HepG2 (cell line): ENCODE data around the gene SMIM1. TPM values are rescaled to one million over a fixed set of nuclear protein-coding genes. Genes with fewer than 3 reads are reported as not detected.
A peak's percentile ranks its signal among the peaks of the same experiment; 100 is the strongest.

ENCODE experiments used
- AHDC1 ChIP-seq: sonication (generic); formaldehyde crosslinking; IDR thresholded peaks from 2 replicates; pipeline ENCODE4 v1.5.1; 2020; ENCODE audit warnings: mild to moderate bottlenecking, missing genetic modification reagents, borderline replicate concordance
- ELF3 ChIP-seq: IDR thresholded peaks from 2 replicates; pipeline ENCODE4 v1.6.1; 2016; ENCODE audit warnings: missing genetic modification reagents, missing compliant biosample characterization
- GABPB1 ChIP-seq: IDR thresholded peaks from 2 replicates; pipeline ENCODE4 v1.6.1; 2016; ENCODE audit warnings: mild to moderate bottlenecking, missing genetic modification reagents, moderate library complexity, missing compliant biosample characterization
- MAF1 ChIP-seq: sonication (generic); formaldehyde crosslinking; IDR thresholded peaks from 2 replicates; pipeline ENCODE4 v1.5.0; 2020; ENCODE audit warnings: missing genetic modification reagents, borderline replicate concordance
- MATR3 ChIP-seq: sonication (generic); formaldehyde crosslinking; IDR thresholded peaks from 2 replicates; pipeline ENCODE4 v1.4.0; 2020; ENCODE audit warnings: missing genetic modification reagents
- MAX ChIP-seq: IDR thresholded peaks from 2 replicates; pipeline ENCODE4 v1.6.1; 2012; ENCODE audit warnings: inconsistent platforms
- MYPOP ChIP-seq: sonication (generic); formaldehyde crosslinking; IDR thresholded peaks from 2 replicates; pipeline ENCODE4 v1.8.1; 2023; ENCODE audit warnings: mild to moderate bottlenecking, moderate library complexity, missing genetic modification reagents
- NR1H2 ChIP-seq: sonication (generic); formaldehyde crosslinking; IDR thresholded peaks from 2 replicates; pipeline ENCODE4 v1.8.1; 2022; ENCODE audit warnings: low read depth, missing genetic modification reagents, borderline replicate concordance
- PRDM10 ChIP-seq: sonication (generic); formaldehyde crosslinking; IDR thresholded peaks from 2 replicates; pipeline ENCODE4 v1.4.0; 2020; ENCODE audit warnings: low read depth, missing genetic modification reagents
- TBX2 ChIP-seq: sonication (generic); formaldehyde crosslinking; IDR thresholded peaks from 2 replicates; pipeline ENCODE4 v1.5.0; 2020; ENCODE audit warnings: missing genetic modification reagents, mild to moderate bottlenecking, borderline replicate concordance
- TCF12 ChIP-seq, 2 experiments: fragments of 450-650 bp in 1 of 2; sonication (generic) in 1 of 2; formaldehyde crosslinking in 1 of 2; IDR thresholded peaks; 2 replicates each; pipeline versions ENCODE4 v1.6.1 to v1.8.0; 2017 to 2022; ENCODE audit warnings: antibody characterized with exemption in 1 of 2, mild to moderate bottlenecking in 1 of 2, missing genetic modification reagents in 1 of 2, moderate library complexity in 1 of 2
- ZFX ChIP-seq: sonication (generic); formaldehyde crosslinking; IDR thresholded peaks from 2 replicates; pipeline ENCODE4 v1.4.0; 2020; ENCODE audit warnings: mild to moderate bottlenecking, low read depth, missing genetic modification reagents, moderate library complexity
- ZNF205 ChIP-seq: IDR thresholded peaks from 2 replicates; pipeline ENCODE4 v1.6.1; 2018; ENCODE audit warnings: missing biosample characterization, missing genetic modification reagents
- ZNF276 ChIP-seq: sonication (generic); formaldehyde crosslinking; IDR thresholded peaks from 2 replicates; pipeline ENCODE4 v1.4.0; 2020; ENCODE audit warnings: mild to moderate bottlenecking, low read depth, missing genetic modification reagents
- ZNF484 ChIP-seq: sonication (generic); formaldehyde crosslinking; IDR thresholded peaks from 2 replicates; pipeline ENCODE4 v1.5.1; 2020; ENCODE audit warnings: mild to moderate bottlenecking, low read depth, missing genetic modification reagents, borderline replicate concordance
- polyA plus RNA-seq, 8 experiments: library from polyadenylated mRNA; depleted of rRNA in 3 of 8; stranded (reverse) in 7 of 8; unstranded in 1 of 8; fragments of >200 nt; fragmentation: Illumina TruSeq in 4 of 8; extraction: Trizol in 4 of 8; gene quantifications; 2 replicates each; pipeline versions ENCODE4 v1.2.1 to v1.2.3, GENCODE V29; 2011 to 2016; ENCODE audit warnings: low read depth in 4 of 8, missing spikeins in 1 of 8, mixed read lengths in 1 of 8; ENCODE audit not compliant: insufficient read depth in 1 of 8
- total RNA-seq, 5 experiments: library from RNA; depleted of rRNA; stranded (reverse); fragments of >200 nt; fragmentation: Illumina TruSeq; extraction: Trizol; gene quantifications; 2 replicates each; pipeline ENCODE4 v1.2.3, GENCODE V29; 2016; ENCODE audit warnings: low read depth in 1 of 5

The SMIM1 gene
- total and polyA plus RNA-seq, 2 of the 13 experiments (the other 11 are each of a cell fraction or from before 2014, with no cell fraction given): 12.4 to 56.3 TPM

- peak; percentile 58 for TF ChIP-seq PRDM10 (CRISPR knock-in tag)
- TF ChIP-seq MAX: no peak
- TF ChIP-seq ZNF205 (CRISPR knock-in tag): no peak
- peak; percentile 72; the same call in 1 of the 2 replicates for TF ChIP-seq MYPOP
- peak; percentile 59 for TF ChIP-seq ELF3 (CRISPR knock-in tag)
- peak; percentile 18; the same call in 1 of the 2 replicates for TF ChIP-seq NR1H2 (CRISPR knock-in tag)
- no peak for TF ChIP-seq TCF12 (IDR thresholded peaks at IDR 0.05)
- TF ChIP-seq TCF12 (CRISPR knock-in tag; IDR thresholded peaks at IDR 0.05): 0 out of 2 replicates have a peak, but pooled peaks have one; percentile 24
- TF ChIP-seq TBX2 (CRISPR knock-in tag): peak; percentile 79
- TF ChIP-seq ZNF276 (CRISPR knock-in tag): no peak; the same call in 1 of the 2 replicates
- TF ChIP-seq MAF1 (CRISPR knock-in tag): peak; percentile 77; the same call in 1 of the 2 replicates
- TF ChIP-seq MATR3: no peak
- TF ChIP-seq ZFX: peak; percentile 95
- TF ChIP-seq ZNF484 (CRISPR knock-in tag): 0 out of 2 replicates have a peak, but pooled peaks have one; percentile 41
- peak; percentile 66; the same call in 1 of the 2 replicates for TF ChIP-seq GABPB1 (CRISPR knock-in tag)
- peak; percentile 76; the same call in 1 of the 2 replicates for TF ChIP-seq AHDC1
These were observed 3.1 kb downstream of the SMIM1 start (continued) for GRCh38 chr1:3775490-3776230.
